ENCODE data around the gene C4orf50. TPM values are rescaled to one million over a fixed set of nuclear protein-coding genes. Genes with fewer than 3 reads are reported as not detected.
A peak's percentile ranks its signal among the peaks of the same experiment; 100 is the strongest.

Gene C4orf50
- total RNA-seq, 1 donor from 2014 or later = not detected

DNA sequence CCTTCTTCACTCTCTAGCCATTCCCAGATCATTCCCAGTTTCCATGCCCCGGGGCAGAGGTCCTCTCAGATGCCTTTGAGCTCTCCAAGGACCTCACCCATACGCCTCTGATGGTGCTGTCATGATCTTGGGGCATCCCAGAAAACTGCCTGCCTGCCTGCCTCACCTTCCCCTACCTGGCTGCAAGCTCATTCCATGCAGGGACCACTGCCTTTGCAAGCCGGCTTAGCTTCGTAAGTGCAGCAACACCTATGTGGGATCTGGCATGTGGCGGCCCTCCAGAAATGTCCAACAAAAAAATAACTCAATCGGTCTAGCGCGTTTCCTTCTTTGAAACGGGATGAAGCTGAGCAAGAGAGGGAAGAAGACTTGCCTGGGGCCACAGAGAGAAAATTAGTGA, 53.0 kb downstream of the C4orf50 start:
- TF ChIP-seq, protein P1, sequence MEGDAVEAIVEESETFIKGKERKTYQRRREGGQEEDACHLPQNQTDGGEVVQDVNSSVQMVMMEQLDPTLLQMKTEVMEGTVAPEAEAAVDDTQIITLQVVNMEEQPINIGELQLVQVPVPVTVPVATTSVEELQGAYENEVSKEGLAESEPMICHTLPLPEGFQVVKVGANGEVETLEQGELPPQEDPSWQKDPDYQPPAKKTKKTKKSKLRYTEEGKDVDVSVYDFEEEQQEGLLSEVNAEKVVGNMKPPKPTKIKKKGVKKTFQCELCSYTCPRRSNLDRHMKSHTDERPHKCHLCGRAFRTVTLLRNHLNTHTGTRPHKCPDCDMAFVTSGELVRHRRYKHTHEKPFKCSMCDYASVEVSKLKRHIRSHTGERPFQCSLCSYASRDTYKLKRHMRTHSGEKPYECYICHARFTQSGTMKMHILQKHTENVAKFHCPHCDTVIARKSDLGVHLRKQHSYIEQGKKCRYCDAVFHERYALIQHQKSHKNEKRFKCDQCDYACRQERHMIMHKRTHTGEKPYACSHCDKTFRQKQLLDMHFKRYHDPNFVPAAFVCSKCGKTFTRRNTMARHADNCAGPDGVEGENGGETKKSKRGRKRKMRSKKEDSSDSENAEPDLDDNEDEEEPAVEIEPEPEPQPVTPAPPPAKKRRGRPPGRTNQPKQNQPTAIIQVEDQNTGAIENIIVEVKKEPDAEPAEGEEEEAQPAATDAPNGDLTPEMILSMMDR (IDR thresholded peaks at IDR 0.05) = no peak
- no peaks in the 10 kb centered on the region for H3K9me3 Mint-ChIP-seq (ENCODE audit: low read depth)
- H3K4me1 Mint-ChIP-seq (ENCODE audit: low read depth) = no peaks in the 10 kb centered on the region
- H3K27me3 Mint-ChIP-seq (ENCODE audit: low read depth) = peaks cover 73% of the 10 kb centered on the region
- H3K36me3 Mint-ChIP-seq (ENCODE audit: low read depth) = peaks cover 1% of the 10 kb centered on the region
- no peak overlapping the region for H3K4me3 Mint-ChIP-seq (ENCODE audit: unreplicated experiment)
- DNase-seq (ENCODE audit: low spot score) = no peak
- H3K27ac Mint-ChIP-seq (ENCODE audit: unreplicated experiment) = no peak overlapping the region

DNA sequence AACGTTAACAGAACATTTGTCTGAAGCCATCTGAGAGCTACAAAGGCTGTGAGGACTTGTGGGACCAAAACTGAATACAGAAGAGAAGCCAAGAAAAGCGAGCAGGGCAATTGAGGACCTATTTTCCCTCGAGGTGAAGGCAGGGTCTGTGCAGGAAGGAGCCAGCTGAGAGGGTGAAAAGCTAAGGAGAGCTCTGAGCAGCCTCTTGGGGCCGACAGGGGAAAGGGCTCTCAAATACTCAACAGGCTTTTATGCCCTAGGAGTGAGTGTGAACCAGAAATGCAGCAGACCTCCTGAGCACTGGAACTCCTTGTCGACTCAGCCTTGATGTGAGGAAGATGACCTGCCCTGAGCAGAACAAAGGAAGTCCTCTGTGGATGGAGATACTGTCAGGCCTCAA, 54.2 kb downstream of the C4orf50 start:
- Mint-ChIP-seq H3K4me1 (ENCODE audit: low read depth) (no peaks in the 10 kb centered on the region), H3K27ac (ENCODE audit: unreplicated experiment) (no peak overlapping the region), H3K4me3 (ENCODE audit: unreplicated experiment) (no peak overlapping the region), H3K27me3 (ENCODE audit: low read depth) (peaks cover 76% of the 10 kb centered on the region), H3K9me3 (ENCODE audit: low read depth) (no peaks in the 10 kb centered on the region), H3K36me3 (ENCODE audit: low read depth) (peaks cover 1% of the 10 kb centered on the region)
- TF ChIP-seq, protein P1 (IDR thresholded peaks at IDR 0.05) = no peak
- no peak for DNase-seq (ENCODE audit: low spot score)

DNA sequence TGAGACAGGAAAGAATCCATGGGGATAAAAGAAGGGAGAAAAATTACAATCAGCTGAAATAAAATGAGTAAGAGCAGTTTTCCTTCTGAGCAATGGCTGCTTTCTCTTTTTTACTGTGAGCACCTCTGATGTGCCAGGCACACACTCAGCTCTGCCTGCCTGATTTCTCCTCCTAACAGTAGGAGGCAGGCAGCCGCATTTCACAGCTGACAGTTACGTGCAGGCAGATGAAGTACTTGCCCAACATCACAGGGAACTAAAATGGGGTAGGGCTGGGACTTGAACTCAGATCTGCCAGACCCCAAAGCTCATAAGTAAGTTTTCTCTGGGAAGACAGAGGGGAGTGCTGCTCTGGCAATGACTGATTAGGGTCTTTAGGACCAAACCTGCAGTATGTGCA, 54.6 kb downstream of the C4orf50 start:
- peaks cover 1% of the 10 kb centered on the region for H3K36me3 Mint-ChIP-seq (ENCODE audit: low read depth)
- peaks cover 76% of the 10 kb centered on the region for H3K27me3 Mint-ChIP-seq (ENCODE audit: low read depth)
- no peak overlapping the region for H3K27ac Mint-ChIP-seq (ENCODE audit: unreplicated experiment)
- H3K4me3 Mint-ChIP-seq (ENCODE audit: unreplicated experiment) = no peak overlapping the region
- TF ChIP-seq, protein P1 (IDR thresholded peaks at IDR 0.05) = peak; percentile 11
- H3K4me1 Mint-ChIP-seq (ENCODE audit: low read depth) = no peaks in the 10 kb centered on the region
- no peaks in the 10 kb centered on the region for H3K9me3 Mint-ChIP-seq (ENCODE audit: low read depth)
- no peak for DNase-seq (ENCODE audit: low spot score)

DNA sequence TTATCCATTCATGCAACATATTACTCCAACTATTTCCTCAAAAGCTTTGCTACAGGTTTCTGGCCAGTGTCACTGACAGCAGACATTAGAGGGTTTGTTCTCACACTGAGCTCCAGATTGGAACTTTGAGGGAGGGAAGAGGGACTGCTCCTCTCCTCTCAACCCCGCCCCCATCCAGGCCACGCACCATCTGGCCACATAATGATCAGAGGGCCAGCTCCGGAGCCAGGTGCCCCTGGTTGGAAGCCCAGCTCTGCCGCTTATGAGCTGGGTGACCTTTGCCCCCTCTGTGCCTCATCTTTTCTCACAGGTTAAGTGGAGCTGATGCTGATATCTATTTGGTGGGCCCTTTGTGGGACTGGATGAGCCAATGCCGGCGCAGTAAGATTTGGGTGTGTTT, 55.8 kb downstream of the C4orf50 start:
- H3K4me3 Mint-ChIP-seq (ENCODE audit: unreplicated experiment) = no peak overlapping the region
- H3K27me3 Mint-ChIP-seq (ENCODE audit: low read depth) = peaks cover 74% of the 10 kb centered on the region
- H3K27ac Mint-ChIP-seq (ENCODE audit: unreplicated experiment) = no peak overlapping the region
- TF ChIP-seq, protein P1 (IDR thresholded peaks at IDR 0.05) = no peak
- no peak for DNase-seq (ENCODE audit: low spot score)
- H3K4me1 Mint-ChIP-seq (ENCODE audit: low read depth) = no peaks in the 10 kb centered on the region
- peaks cover 1% of the 10 kb centered on the region for H3K36me3 Mint-ChIP-seq (ENCODE audit: low read depth)
- H3K9me3 Mint-ChIP-seq (ENCODE audit: low read depth) = no peaks in the 10 kb centered on the region

DNA sequence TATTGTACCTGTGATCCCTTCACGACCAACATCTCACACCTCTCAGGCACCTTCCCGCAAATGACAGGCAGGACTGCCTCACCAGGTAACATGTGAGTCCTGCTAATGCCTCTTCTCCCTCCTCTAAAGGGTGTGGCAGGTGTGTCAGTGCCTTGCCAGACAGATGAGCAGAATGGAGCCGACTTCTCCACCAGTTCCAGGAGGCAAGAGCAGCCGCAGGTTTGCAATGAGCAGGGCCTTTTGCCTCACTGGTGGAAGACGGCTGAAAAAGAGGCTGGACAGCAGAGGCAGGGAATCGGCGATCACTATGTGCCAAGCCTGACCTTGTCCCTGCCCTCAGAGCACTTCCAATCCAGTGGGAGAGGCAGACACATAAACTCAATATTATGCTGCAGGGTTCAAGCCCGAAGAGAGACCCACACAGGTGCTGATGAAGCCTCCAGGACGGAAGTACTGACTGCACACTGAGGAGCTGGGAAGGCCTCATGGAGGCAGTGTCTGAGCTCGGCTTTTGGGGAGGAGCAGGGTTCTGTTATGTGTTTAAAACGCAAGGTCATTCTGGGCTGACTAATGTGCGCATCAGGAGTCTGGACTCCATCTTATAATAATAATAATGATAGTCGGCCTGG, 57.9 kb downstream of the C4orf50 start:
- Mint-ChIP-seq H3K36me3 (ENCODE audit: low read depth) (peaks cover 1% of the 10 kb centered on the region), H3K4me1 (ENCODE audit: low read depth) (no peaks in the 10 kb centered on the region), H3K4me3 (ENCODE audit: unreplicated experiment) (no peak overlapping the region), H3K9me3 (ENCODE audit: low read depth) (no peaks in the 10 kb centered on the region), H3K27me3 (ENCODE audit: low read depth) (peaks cover 73% of the 10 kb centered on the region), H3K27ac (ENCODE audit: unreplicated experiment) (no peak overlapping the region)
- TF ChIP-seq, protein P1 (IDR thresholded peaks at IDR 0.05) = no peak
- no peak for DNase-seq (ENCODE audit: low spot score)

All from chondrocyte (in vitro differentiated cells).